ENCODE data around the gene LAMA5. TPM values are rescaled to one million over a fixed set of nuclear protein-coding genes. Genes with fewer than 3 reads are reported as not detected.

The LAMA5 gene
- total RNA-seq, 1 experiment from 2014 or later: 1,050 TPM

DNA sequence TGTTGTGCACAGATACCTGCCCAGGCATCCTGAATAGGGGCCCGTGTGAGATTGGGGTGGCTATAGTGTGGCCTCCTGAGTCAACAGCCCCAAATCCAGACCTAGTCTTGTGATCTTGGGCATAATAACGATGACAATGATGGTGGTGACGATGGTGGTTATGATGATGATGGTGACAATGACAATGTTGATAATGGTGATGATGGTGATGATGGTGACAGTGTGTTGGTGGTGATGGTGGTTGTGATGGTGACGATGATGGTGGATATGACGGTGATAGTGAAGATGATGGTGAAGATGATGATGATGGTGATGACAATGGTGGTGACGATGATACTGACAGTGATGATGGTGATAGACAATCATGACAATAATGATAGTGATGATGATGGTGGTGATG is 14.7 kb upstream of the LAMA5 start:
- H3K36me3 Mint-ChIP-seq (ENCODE audit: insufficient read depth, unreplicated experiment): peaks cover 47% of the 10 kb centered on the region
- no peak overlapping the region for H3K4me3 Mint-ChIP-seq (ENCODE audit: unreplicated experiment)
- TF ChIP-seq, protein P1, sequence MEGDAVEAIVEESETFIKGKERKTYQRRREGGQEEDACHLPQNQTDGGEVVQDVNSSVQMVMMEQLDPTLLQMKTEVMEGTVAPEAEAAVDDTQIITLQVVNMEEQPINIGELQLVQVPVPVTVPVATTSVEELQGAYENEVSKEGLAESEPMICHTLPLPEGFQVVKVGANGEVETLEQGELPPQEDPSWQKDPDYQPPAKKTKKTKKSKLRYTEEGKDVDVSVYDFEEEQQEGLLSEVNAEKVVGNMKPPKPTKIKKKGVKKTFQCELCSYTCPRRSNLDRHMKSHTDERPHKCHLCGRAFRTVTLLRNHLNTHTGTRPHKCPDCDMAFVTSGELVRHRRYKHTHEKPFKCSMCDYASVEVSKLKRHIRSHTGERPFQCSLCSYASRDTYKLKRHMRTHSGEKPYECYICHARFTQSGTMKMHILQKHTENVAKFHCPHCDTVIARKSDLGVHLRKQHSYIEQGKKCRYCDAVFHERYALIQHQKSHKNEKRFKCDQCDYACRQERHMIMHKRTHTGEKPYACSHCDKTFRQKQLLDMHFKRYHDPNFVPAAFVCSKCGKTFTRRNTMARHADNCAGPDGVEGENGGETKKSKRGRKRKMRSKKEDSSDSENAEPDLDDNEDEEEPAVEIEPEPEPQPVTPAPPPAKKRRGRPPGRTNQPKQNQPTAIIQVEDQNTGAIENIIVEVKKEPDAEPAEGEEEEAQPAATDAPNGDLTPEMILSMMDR (IDR thresholded peaks at IDR 0.05; ENCODE audit: insufficient read depth in 1 of 2, low read depth in 1 of 2, low read length in 1 of 2, severe bottlenecking in 1 of 2, unreplicated experiment in 1 of 2): no peak
- intact Hi-C loops (cut with micrococcal nuclease; ENCODE audit: unreplicated experiment): loop anchor here (1.0 to 5.0 kb wide), 3 partner anchors 20 to 80 kb away; partner anchors contain the start of gene ADRM1
- H3K27ac Mint-ChIP-seq (ENCODE audit: unreplicated experiment): peak overlapping the region; percentile 0
- POLR2A ChIA-PET: interaction anchor here (1.0 to 1.8 kb wide), 2 partner anchors 15 to 18 kb away, joined by 4 to 32 read pairs; partner anchors contain the start of gene LAMA5
- H3K9me3 ChIP-seq: no peaks in the 10 kb centered on the region
- H3K4me3 ChIP-seq (ENCODE audit: low read depth, low read length): no peak overlapping the region
- H3K4me1 Mint-ChIP-seq (ENCODE audit: low read depth, unreplicated experiment): peaks cover 13% of the 10 kb centered on the region
- H3K36me3 ChIP-seq (ENCODE audit: control insufficient read depth, insufficient read depth, low read length): peaks cover 1% of the 10 kb centered on the region; the same call in 1 of the 2 replicates
- CTCF ChIA-PET: interaction anchor here (0.8 to 2.9 kb wide), 15 partner anchors 9 to 235 kb away, joined by 3 to 188 read pairs (median 8); partner anchors contain the start of gene LAMA5
- no peaks in the 10 kb centered on the region for H3K27me3 ChIP-seq (replicated peaks; ENCODE audit: control insufficient read depth, insufficient read depth, low read length)
- H3K27me3 Mint-ChIP-seq (ENCODE audit: insufficient read depth, unreplicated experiment): no peaks in the 10 kb centered on the region
- DNase-seq: no peak
- peaks cover 12% of the 10 kb centered on the region for H3K9me3 Mint-ChIP-seq (ENCODE audit: unreplicated experiment)
- no TSS peak for BruUV-seq (replicated peaks)
- peaks cover 38% of the 10 kb centered on the region for H3K4me1 ChIP-seq

GRCh38 chr20:62381202-62381797 is 14.2 kb upstream of the LAMA5 start:
- no peaks in the 10 kb centered on the region for H3K27me3 ChIP-seq (replicated peaks; ENCODE audit: control insufficient read depth, insufficient read depth, low read length)
- TF ChIP-seq, protein P1 (IDR thresholded peaks at IDR 0.05; ENCODE audit: insufficient read depth in 1 of 2, low read depth in 1 of 2, low read length in 1 of 2, severe bottlenecking in 1 of 2, unreplicated experiment in 1 of 2): no peak
- H3K27me3 Mint-ChIP-seq (ENCODE audit: insufficient read depth, unreplicated experiment): no peaks in the 10 kb centered on the region
- peaks cover 12% of the 10 kb centered on the region for H3K9me3 Mint-ChIP-seq (ENCODE audit: unreplicated experiment)
- DNase-seq: no peak
- H3K36me3 ChIP-seq (ENCODE audit: control insufficient read depth, insufficient read depth, low read length): peaks cover 1% of the 10 kb centered on the region; the same call in 1 of the 2 replicates
- no peak overlapping the region for H3K4me3 Mint-ChIP-seq (ENCODE audit: unreplicated experiment)
- peaks cover 43% of the 10 kb centered on the region for H3K4me1 ChIP-seq
- H3K4me1 Mint-ChIP-seq (ENCODE audit: low read depth, unreplicated experiment): peaks cover 13% of the 10 kb centered on the region
- ChIA-PET POLR2A (no interaction called here), CTCF (interaction anchor here (1.6 to 2.9 kb wide), 4 partner anchors 15 to 236 kb away, joined by 7 to 188 read pairs (median 10); partner anchors contain the start of gene LAMA5)
- intact Hi-C loops (cut with micrococcal nuclease; ENCODE audit: unreplicated experiment): loop anchor here (5.0 kb wide), 1 partner anchor 39 kb away; no protein-coding TSS in a partner anchor
- H3K9me3 ChIP-seq: no peaks in the 10 kb centered on the region
- H3K36me3 Mint-ChIP-seq (ENCODE audit: insufficient read depth, unreplicated experiment): peaks cover 42% of the 10 kb centered on the region
- no TSS peak for BruUV-seq (replicated peaks)
- peak overlapping the region; percentile 9 for H3K27ac Mint-ChIP-seq (ENCODE audit: unreplicated experiment)
- no peak overlapping the region for H3K4me3 ChIP-seq (ENCODE audit: low read depth, low read length)

DNA sequence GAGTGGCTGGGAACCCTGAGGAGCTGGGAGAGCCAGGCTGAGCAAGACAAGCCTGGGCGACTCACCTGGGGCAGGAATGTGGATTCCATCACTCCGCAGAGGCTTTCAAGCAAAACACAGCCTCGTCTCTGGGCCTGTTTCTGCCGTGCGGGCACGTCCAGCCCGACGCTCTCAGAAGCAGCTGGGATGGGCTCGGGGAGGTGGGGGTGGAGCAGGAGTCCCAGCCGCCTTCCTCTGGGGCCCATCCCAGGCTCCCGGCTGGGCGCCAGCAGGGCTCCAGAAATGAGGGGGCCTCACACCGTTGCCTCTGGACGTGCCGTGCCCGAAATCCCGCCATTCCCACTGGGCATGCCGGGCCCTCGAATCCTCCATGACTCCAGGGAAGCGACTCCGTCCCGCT is 11.1 kb upstream of the LAMA5 start:
- DNase-seq: peak in 1 of 2 experiments; percentile 83

More for the DNA sequence above, 11.1 kb upstream of the LAMA5 start:
- H3K36me3 ChIP-seq (ENCODE audit: control insufficient read depth, insufficient read depth, low read length): peaks cover 1% of the 10 kb centered on the region; the same call in 1 of the 2 replicates
- no TSS peak for BruUV-seq (replicated peaks)
- POLR2A ChIA-PET: no interaction called here
- Mint-ChIP-seq H3K27me3 (ENCODE audit: insufficient read depth, unreplicated experiment) (no peaks in the 10 kb centered on the region), H3K36me3 (ENCODE audit: insufficient read depth, unreplicated experiment) (peaks cover 41% of the 10 kb centered on the region), H3K27ac (ENCODE audit: unreplicated experiment) (no peak overlapping the region), H3K4me3 (ENCODE audit: unreplicated experiment) (no peak overlapping the region), H3K9me3 (ENCODE audit: unreplicated experiment) (peaks cover 12% of the 10 kb centered on the region), H3K4me1 (ENCODE audit: low read depth, unreplicated experiment) (peaks cover 25% of the 10 kb centered on the region)
- no peaks in the 10 kb centered on the region for H3K27me3 ChIP-seq (replicated peaks; ENCODE audit: control insufficient read depth, insufficient read depth, low read length)
- TF ChIP-seq, protein P1 (IDR thresholded peaks at IDR 0.05; ENCODE audit: insufficient read depth in 1 of 2, low read depth in 1 of 2, low read length in 1 of 2, severe bottlenecking in 1 of 2, unreplicated experiment in 1 of 2): no peak
- H3K4me1 ChIP-seq: peaks cover 58% of the 10 kb centered on the region
- intact Hi-C loops (cut with micrococcal nuclease; ENCODE audit: unreplicated experiment): no loop called here
- H3K4me3 ChIP-seq (ENCODE audit: low read depth, low read length): no peak overlapping the region
- CTCF ChIA-PET: interaction anchor here (0.9 to 1.5 kb wide), 3 partner anchors 8 to 17 kb away, joined by 3 to 5 read pairs (median 4); no protein-coding TSS in a partner anchor
- no peaks in the 10 kb centered on the region for H3K9me3 ChIP-seq

Data from Caco-2 (cell line).